Heart right ventricle (tissue), 16 donors: ENCODE measurements around the gene CACNA1G. TPM values are rescaled to one million over a fixed set of nuclear protein-coding genes. Genes with fewer than 3 reads are reported as not detected.

ENCODE experiments used
- ATAC-seq, 8 donors: fragments of 200-7000 bp; cut with Tn5 transposase; one replicate each; pipeline ENCODE4 v1.9.1; 2020; ENCODE audit warnings: mild to moderate bottlenecking in 8 of 8, moderate library complexity in 8 of 8, moderate number of reproducible peaks in 1 of 8
- DNase-seq, 2 donors: peaks; one replicate each; pipeline ENCODE4 v3.0.0-alpha.2; 2020
- H3K27ac ChIP-seq, 10 donors: fragments of 200-600 bp; sonication (generic) in 2 of 10; one replicate each; pipeline versions ENCODE4 v1.5.0 to v1.8.0; 2020 to 2022; ENCODE audit warnings: mild to moderate bottlenecking in 3 of 10
- H3K27me3 ChIP-seq, 7 donors: fragments of 200-600 bp; one replicate each; pipeline ENCODE4 v1.8.0; 2021 to 2022; ENCODE audit warnings: mild to moderate bottlenecking in 2 of 7
- H3K36me3 ChIP-seq, 9 donors: fragments of 200-600 bp; sonication (generic) in 1 of 9; one replicate each; pipeline versions ENCODE4 v1.5.0 to v1.8.0; 2020 to 2022; ENCODE audit warnings: mild to moderate bottlenecking in 2 of 9
- H3K4me1 ChIP-seq, 9 donors: fragments of 200-600 bp; sonication (generic) in 1 of 9; one replicate each; pipeline versions ENCODE4 v1.5.0 to v1.8.0; 2020 to 2022; ENCODE audit warnings: mild to moderate bottlenecking in 4 of 9
- H3K4me3 ChIP-seq, 10 donors: fragments of 200-600 bp; sonication (generic) in 2 of 10; one replicate each; pipeline versions ENCODE4 v1.5.0 to v1.8.0; 2020 to 2022; ENCODE audit warnings: mild to moderate bottlenecking in 7 of 10, moderate library complexity in 2 of 10
- H3K9me3 ChIP-seq, 11 donors: fragments of 200-600 bp in 10 of 11; sonication (generic) in 2 of 11; one replicate each; pipeline versions ENCODE4 v1.5.0 to v1.8.0; 2013 to 2022; ENCODE audit warnings: mild to moderate bottlenecking in 2 of 11, control low read depth in 1 of 11, moderate library complexity in 1 of 11
- CTCF ChIP-seq, 9 donors: fragments of 200-600 bp; sonication (generic) in 2 of 9; IDR thresholded peaks; one replicate each; pipeline versions ENCODE4 v1.5.0 to v1.8.0; 2021 to 2022; ENCODE audit warnings: antibody characterized with exemption in 9 of 9, mild to moderate bottlenecking in 5 of 9, moderate library complexity in 1 of 9
- WGBS, 2 donors: extraction: QIAGEN DNeasy Blood & Tissue Kit; methylation state at CpG; one replicate each; pipeline ENCODE4 v1.1.7; 2013; ENCODE audit warnings: inconsistent platforms in 1 of 2; 5-methylcytosine and 5-hydroxymethylcytosine counted together
- intact Hi-C, 10 donors: fragments of 100-400 bp; cut with DNase I; formaldehyde crosslinking; loops; one replicate each; pipeline versions ENCODE4 v1.11.1 to v1.14.2; 2022
- polyA plus RNA-seq, 2 donors: library from polyadenylated mRNA; stranded (reverse); fragments of 200-250 nt; gene quantifications; one replicate each; pipeline ENCODE4 v1.2.3, GENCODE V29; 2013
- total RNA-seq, 10 donors: library from RNA; stranded (reverse); fragmentation: NEBNext Ultra II Directional in 3 of 10; extraction: Animal tissue kit (Norgen Biotek cat#: 25700) in 3 of 10; gene quantifications; one replicate each; pipeline versions ENCODE4 v1.2.1 to v1.2.4, GENCODE V29; 2021 to 2023
- donor health status: Arrhythmogenic right ventricular cardiomyopathy.
- donor health status: ischemic (EF 13 %, LVEDD 7.1; RV severe dilation, severe dysfunction).
- donor health status: healthy with polysubstance abuse.
- donor health status: DM: no; HTN: yes; CAD: no.
- donor health status: DM: no; HTN: no; CAD: no.
- donor health status: ischemic (EF 25% LVEDD 6.9; RV normal size, moderate dysfunction).
- donor health status: ischemic (EF 25% LVEDD 5.7; RV mildly dilated, moderate dysfunction).
- donor health status: healthy.
- donor health status: DM: yes; HTN: yes; CAD: no.
- donor health status: Ischemic cardiomyopathy.
- donor health status: ischemic (EF 35%, LVEDD 5.7; RV mildly dilated, moderate dysfunction).
- donor health status: nonischemic (EF 11% LVEDD 7.7; RV severe dilation, severe dysfunction).
- donor health status: DM: yes; HTN: yes; CAD: no.
- donor health status: PGD.
- donor health status: ischemic (EF 29% LVEDD 5.4; RV normal size, mild dysfunction).
- donor health status: nonischemic (EF 23%, LVEDD 6.1; RV moderate dilation, normal function).

CACNA1G gene
- total and polyA plus RNA-seq, 12 donors = 0.04 to 0.46 (median 0.24) TPM

- H3K4me1 ChIP-seq = peaks cover 9 to 30% (median 22%) of the 10 kb centered on the region in 9 donors
- no peak for TF ChIP-seq CTCF (IDR thresholded peaks at IDR 0.05)
- intact Hi-C loops = loop anchor here in 2 of 10 donors (5.0 kb wide), 2 partner anchors 38 to 48 kb away; no protein-coding TSS in a partner anchor
- DNase-seq (no peak), ATAC-seq (no peak)
- H3K36me3 ChIP-seq = no peaks in the 10 kb centered on the region
- no peaks in the 10 kb centered on the region for H3K9me3 ChIP-seq
- no peak overlapping the region for H3K27ac ChIP-seq
- H3K4me3 ChIP-seq = no peak overlapping the region
- WGBS, 2 donors = 69 to 70% methylated on average over 10 of the region's 10 CpGs
- H3K27me3 ChIP-seq = peaks cover 0 to 30% (median 12%) of the 10 kb centered on the region in 7 donors
Measured at GRCh38 chr17:50605429-50605828, 44.9 kb downstream of the CACNA1G start.

DNA sequence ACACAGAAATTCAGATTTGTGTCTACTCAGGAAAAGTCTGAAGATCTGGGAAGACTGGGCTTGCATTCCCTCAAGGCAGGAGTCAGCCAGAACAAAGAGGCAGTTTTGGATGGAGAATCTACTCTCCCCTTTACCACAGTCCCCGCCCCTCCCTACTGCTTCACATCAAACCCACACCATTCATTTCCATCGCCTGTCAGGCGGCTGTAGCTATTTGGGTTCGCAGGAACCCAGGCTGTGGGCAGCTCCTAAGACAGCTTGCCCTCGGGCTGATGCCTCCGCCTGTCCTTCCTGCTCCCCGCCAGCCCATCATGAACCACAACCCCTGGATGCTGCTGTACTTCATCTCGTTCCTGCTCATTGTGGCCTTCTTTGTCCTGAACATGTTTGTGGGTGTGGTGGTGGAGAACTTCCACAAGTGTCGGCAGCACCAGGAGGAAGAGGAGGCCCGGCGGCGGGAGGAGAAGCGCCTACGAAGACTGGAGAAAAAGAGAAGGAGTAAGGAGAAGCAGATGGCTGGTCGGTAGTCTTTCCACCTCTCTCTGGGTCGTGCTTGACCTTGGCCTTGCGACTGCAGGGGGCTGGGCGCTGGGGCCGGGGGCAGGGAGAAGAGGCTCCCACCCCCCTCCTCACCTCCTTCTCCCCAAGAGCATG lies 47.1 kb downstream of the CACNA1G start:
- no peak for TF ChIP-seq CTCF (IDR thresholded peaks at IDR 0.05)
- intact Hi-C loops = loop anchor here in 2 of 10 donors (5.0 kb wide), 2 partner anchors 40 to 50 kb away; no protein-coding TSS in a partner anchor
- no peaks in the 10 kb centered on the region for H3K36me3 ChIP-seq

DNA sequence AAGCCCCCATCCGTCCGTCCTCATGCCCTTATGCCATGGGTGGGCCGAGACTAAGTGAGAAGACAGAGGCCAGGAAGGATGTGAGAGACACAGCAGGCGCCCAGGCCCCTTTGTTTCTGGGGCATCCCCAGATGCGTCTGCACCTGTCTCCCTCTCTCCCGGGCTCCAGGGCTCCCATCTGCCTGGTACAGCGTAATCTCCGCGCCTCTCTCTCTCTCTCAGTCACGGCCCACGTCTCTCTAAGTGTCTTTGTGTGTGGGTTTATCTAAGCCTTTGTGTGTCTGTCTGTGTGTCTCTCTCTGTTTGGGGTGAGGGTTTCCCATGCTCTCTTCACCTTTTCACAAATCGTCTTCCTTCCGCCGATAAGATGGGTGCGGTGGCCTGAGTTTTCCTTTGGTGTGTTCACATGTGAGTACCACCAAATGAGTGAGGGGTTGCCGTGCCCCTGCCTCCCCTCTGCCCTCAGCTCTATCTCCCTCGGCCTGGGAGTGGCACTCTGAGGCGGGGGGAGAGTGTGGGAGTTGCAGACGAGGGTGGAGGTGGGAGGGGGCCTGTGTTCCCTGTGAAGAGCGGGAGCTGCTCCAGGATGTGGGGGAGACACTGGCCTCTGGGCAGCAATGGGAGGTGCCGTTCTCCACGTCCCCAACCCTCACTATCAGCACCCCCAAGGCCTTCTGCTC lies 48.3 kb downstream of the CACNA1G start:
- ATAC-seq (no peak), DNase-seq (no peak)
- TF ChIP-seq CTCF (IDR thresholded peaks at IDR 0.05) = no peak
- H3K4me1 ChIP-seq = peaks cover 9 to 28% (median 20%) of the 10 kb centered on the region in 9 donors
- intact Hi-C loops = loop anchor here in 2 of 10 donors (5.0 kb wide), 2 partner anchors 42 to 52 kb away; no protein-coding TSS in a partner anchor
- H3K27ac ChIP-seq = no peak overlapping the region
- WGBS, 2 donors = 64 to 76% methylated on average over 22 of the region's 22 CpGs
- no peak overlapping the region for H3K4me3 ChIP-seq
- peaks cover 0 to 38% (median 13%) of the 10 kb centered on the region in 7 donors for H3K27me3 ChIP-seq
- no peaks in the 10 kb centered on the region for H3K9me3 ChIP-seq
- no peaks in the 10 kb centered on the region for H3K36me3 ChIP-seq

More for the DNA sequence above, 47.1 kb downstream of the CACNA1G start:
- Histone ChIP-seq H3K4me3 (no peak overlapping the region), H3K27me3 (peaks cover 0 to 38% (median 12%) of the 10 kb centered on the region in 7 donors), H3K4me1 (peaks cover 9 to 30% (median 22%) of the 10 kb centered on the region in 9 donors), H3K9me3 (no peaks in the 10 kb centered on the region), H3K27ac (no peak overlapping the region)
- ATAC-seq (no peak), DNase-seq (no peak)
- 90 to 92% methylated on average over 19 of the region's 19 CpGs for WGBS, 2 donors

DNA sequence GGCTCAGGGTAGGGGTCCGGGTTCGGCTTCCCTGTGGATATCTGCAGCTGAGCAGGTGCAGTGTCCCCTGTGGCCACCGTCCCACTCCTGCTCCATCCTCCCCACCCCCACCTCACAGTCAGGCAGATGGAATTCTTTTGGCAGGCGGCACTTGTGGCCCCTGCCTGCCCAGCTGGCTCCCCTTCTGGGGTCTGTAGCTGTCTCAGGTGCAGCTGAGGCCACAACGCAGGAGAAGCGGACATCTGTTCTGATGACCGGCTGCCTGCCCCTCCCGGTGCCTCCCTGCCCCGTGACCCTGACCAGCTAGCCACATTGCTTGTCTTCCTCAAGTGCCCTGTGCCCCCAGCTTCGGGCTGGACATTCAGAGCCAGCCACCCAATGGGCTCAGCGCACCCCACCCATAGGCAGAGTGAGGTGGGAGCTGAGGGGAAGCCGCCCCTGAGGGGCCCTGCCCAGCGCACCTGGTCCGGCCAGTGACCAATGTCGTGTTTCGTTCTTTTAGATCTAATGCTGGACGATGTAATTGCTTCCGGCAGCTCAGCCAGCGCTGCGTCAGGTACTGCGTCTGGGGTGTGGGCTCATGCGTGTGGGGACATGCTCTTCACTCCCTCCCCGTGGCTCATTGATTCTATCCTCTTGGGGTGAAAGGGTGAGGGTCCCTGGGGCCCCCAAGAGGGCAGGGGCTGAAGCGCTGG lies 49.0 kb downstream of the CACNA1G start:
- Histone ChIP-seq H3K27me3 (peaks cover 0 to 38% (median 13%) of the 10 kb centered on the region in 7 donors), H3K4me3 (no peak overlapping the region), H3K4me1 (peaks cover 3 to 22% (median 15%) of the 10 kb centered on the region in 9 donors), H3K27ac (no peak overlapping the region), H3K36me3 (no peaks in the 10 kb centered on the region), H3K9me3 (no peaks in the 10 kb centered on the region)
- ATAC-seq (no peak), DNase-seq (no peak)
- TF ChIP-seq CTCF (IDR thresholded peaks at IDR 0.05) = no peak
- WGBS, 2 donors = 89% methylated on average over 24 of the region's 24 CpGs
- intact Hi-C loops = loop anchor here in 7 of 10 donors (5.0 kb wide), 4 partner anchors 42 to 127 kb away; no protein-coding TSS in a partner anchor
